SH-SY5Y (cell line): ENCODE data around the gene C5.

Experiments used
- GATA2 ChIP-seq: IDR thresholded peaks from 2 replicates; pipeline ENCODE4 v1.6.1; 2011; ENCODE audit warnings: mild to moderate bottlenecking, low read depth, low read length
- GATA3 ChIP-seq: IDR thresholded peaks from 2 replicates; pipeline ENCODE4 v1.6.1; 2011; ENCODE audit warnings: low read depth, mild to moderate bottlenecking, low read length, moderate library complexity

- no peak for TF ChIP-seq GATA2
- TF ChIP-seq GATA3, result no peak
Observed at GRCh38 chr9:120927269-120928014, 122.6 kb downstream of the C5 start.
